DND-41 (cell line): ENCODE data around the gene CYP4A22.

ENCODE experiments used
- EZH2 ChIP-seq: IDR thresholded peaks from 3 replicates; pipeline ENCODE4 v1.6.1; 2012; ENCODE audit warnings: borderline replicate concordance, low read depth, mild to moderate bottlenecking, moderate library complexity, low read length, inconsistent platforms; ENCODE audit not compliant: severe bottlenecking
- TF ChIP-seq, protein P1 (sequence below): IDR thresholded peaks from 2 replicates; pipeline ENCODE4 v1.5.1; 2012; ENCODE audit warnings: borderline replicate concordance, low read length, moderate library complexity, mild to moderate bottlenecking; ENCODE audit not compliant: poor library complexity, severe bottlenecking; ENCODE audit errors: extremely low read depth

- TF ChIP-seq, protein P1, sequence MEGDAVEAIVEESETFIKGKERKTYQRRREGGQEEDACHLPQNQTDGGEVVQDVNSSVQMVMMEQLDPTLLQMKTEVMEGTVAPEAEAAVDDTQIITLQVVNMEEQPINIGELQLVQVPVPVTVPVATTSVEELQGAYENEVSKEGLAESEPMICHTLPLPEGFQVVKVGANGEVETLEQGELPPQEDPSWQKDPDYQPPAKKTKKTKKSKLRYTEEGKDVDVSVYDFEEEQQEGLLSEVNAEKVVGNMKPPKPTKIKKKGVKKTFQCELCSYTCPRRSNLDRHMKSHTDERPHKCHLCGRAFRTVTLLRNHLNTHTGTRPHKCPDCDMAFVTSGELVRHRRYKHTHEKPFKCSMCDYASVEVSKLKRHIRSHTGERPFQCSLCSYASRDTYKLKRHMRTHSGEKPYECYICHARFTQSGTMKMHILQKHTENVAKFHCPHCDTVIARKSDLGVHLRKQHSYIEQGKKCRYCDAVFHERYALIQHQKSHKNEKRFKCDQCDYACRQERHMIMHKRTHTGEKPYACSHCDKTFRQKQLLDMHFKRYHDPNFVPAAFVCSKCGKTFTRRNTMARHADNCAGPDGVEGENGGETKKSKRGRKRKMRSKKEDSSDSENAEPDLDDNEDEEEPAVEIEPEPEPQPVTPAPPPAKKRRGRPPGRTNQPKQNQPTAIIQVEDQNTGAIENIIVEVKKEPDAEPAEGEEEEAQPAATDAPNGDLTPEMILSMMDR = no peak
- no peak for TF ChIP-seq EZH2
These were observed 37.4 kb downstream of the CYP4A22 start for GRCh38 chr1:47174656-47175020.
